Left renal pelvis (tissue), 4 donors: ENCODE results near the gene RBKS. TPM values are rescaled to one million over a fixed set of nuclear protein-coding genes. Genes with fewer than 3 reads are reported as not detected.

Experiments used
- DNase-seq, 4 donors: peaks; one replicate each; pipeline ENCODE4 v3.0.0-alpha.2; 2013; ENCODE audit warnings: low read depth in 4 of 4, low spot score in 3 of 4
- polyA plus RNA-seq, 4 donors: library from polyadenylated mRNA; unstranded; fragments of 120-200 nt; gene quantifications; one replicate each; pipeline ENCODE4 v1.2.1, GENCODE V29; 2013; ENCODE audit not compliant: insufficient read length in 4 of 4

The RBKS gene
- polyA plus RNA-seq, 4 donors = 2.0 to 8.6 (median 6.9) TPM

GRCh38 chr2:27803046-27803445 is 87.1 kb downstream of the RBKS start:
- DNase-seq = no peak

GRCh38 chr2:27802547-27802946 is 87.6 kb downstream of the RBKS start:
- no peak for DNase-seq

GRCh38 chr2:27800856-27801255 is 89.3 kb downstream of the RBKS start:
- DNase-seq = no peak

GRCh38 chr2:27799646-27800010 is 90.6 kb downstream of the RBKS start:
- no peak for DNase-seq

GRCh38 chr2:27798948-27799645 is 91.1 kb downstream of the RBKS start:
- no peak for DNase-seq

- DNase-seq = no peak
Measured at GRCh38 chr2:27798486-27798885, 91.7 kb downstream of the RBKS start.

GRCh38 chr2:27797841-27798240 is 92.3 kb downstream of the RBKS start:
- DNase-seq = no peak

GRCh38 chr2:27796791-27797765 is 93.1 kb downstream of the RBKS start:
- no peak for DNase-seq

GRCh38 chr2:27795868-27796277 is 94.3 kb downstream of the RBKS start:
- no peak for DNase-seq

- DNase-seq = no peak
Measured at GRCh38 chr2:27795093-27795834, 94.9 kb downstream of the RBKS start.

- no peak for DNase-seq
Measured at GRCh38 chr2:27792759-27793158, 97.4 kb downstream of the RBKS start.

GRCh38 chr2:27790796-27791195 is 99.4 kb downstream of the RBKS start:
- no peak for DNase-seq

- DNase-seq = no peak
Measured at GRCh38 chr2:27782701-27783100, 107.5 kb downstream of the RBKS start.

- no peak for DNase-seq
Measured at GRCh38 chr2:27781496-27781895, 108.7 kb downstream of the RBKS start.

GRCh38 chr2:27779417-27780055 is 110.7 kb downstream of the RBKS start:
- DNase-seq = no peak

GRCh38 chr2:27776696-27777095 is 113.5 kb downstream of the RBKS start:
- DNase-seq = no peak

GRCh38 chr2:27776097-27776496 is 114.1 kb downstream of the RBKS start:
- no peak for DNase-seq

GRCh38 chr2:27773959-27774358 is 116.2 kb downstream of the RBKS start:
- no peak for DNase-seq

GRCh38 chr2:27772804-27773203 is 117.4 kb downstream of the RBKS start:
- DNase-seq = no peak

GRCh38 chr2:27771548-27772335 is 118.4 kb downstream of the RBKS start, which contains the start of gene MRPL33:
MRPL33 (plus strand) TSS chr2:27771719; CDS start chr2:27771778, 59 bp downstream.
- DNase-seq = peak; percentile 84 to 90 (median 88)
